Measurements from ENCODE around the gene FBXO31. TPM values are rescaled to one million over a fixed set of nuclear protein-coding genes. Genes with fewer than 3 reads are reported as not detected.

The FBXO31 gene
- total and polyA plus RNA-seq, 10 of the 15 experiments (the other 5 are each of a cell fraction or from before 2014, with no cell fraction given) = 0.19 to 33.1 (median 10.3) TPM

GRCh38 chr16:87342504-87342903 is 41.1 kb downstream of the FBXO31 start:
- in situ Hi-C loops (cut with MboI) (no loop called here), intact Hi-C loops (cut with micrococcal nuclease; ENCODE audit: unreplicated experiment) (no loop called here)
- Histone ChIP-seq H4K20me1 (ENCODE audit: control insufficient read depth, insufficient read depth) (no peaks in the 10 kb centered on the region), H3K79me2 (ENCODE audit: control insufficient read depth, insufficient read depth, low read length) (no peaks in the 10 kb centered on the region), H3K27me3 (replicated peaks in 1 of 2; ENCODE audit: control insufficient read depth in 2 of 2, insufficient read depth in 2 of 2, low read length in 1 of 2) (no peaks in the 10 kb centered on the region), H3K27ac (ENCODE audit: control insufficient read depth, insufficient read depth) (no peak overlapping the region), H3K4me1 (ENCODE audit: control insufficient read depth, insufficient read depth, low read length) (peaks cover under 1% of the 10 kb centered on the region; the same call in 1 of the 2 replicates), H2AFZ (ENCODE audit: control insufficient read depth, low read depth, low read length) (no peak overlapping the region), H3K36me3 (ENCODE audit: control insufficient read depth in 2 of 2, insufficient read depth in 2 of 2, low read length in 1 of 2) (peaks cover 2 to 16% of the 10 kb centered on the region in 2 experiments; a peak in 3 of 4 replicates), H3K4me2 (ENCODE audit: control insufficient read depth, insufficient read depth) (no peak overlapping the region), H3K9ac (ENCODE audit: control insufficient read depth, insufficient read depth, low read length) (no peak overlapping the region), H3K9me3 (replicated peaks; ENCODE audit: control insufficient read depth, insufficient read depth, low read length) (no peaks in the 10 kb centered on the region), H3K4me3 (no peak overlapping the region)
- ChIA-PET POLR2A (no interaction called here), CTCF (no interaction called here), SMC1A (ENCODE audit: uncharacterized antibody, unreplicated experiment) (no interaction called here), RAD21 (ENCODE audit: unreplicated experiment) (no interaction called here)
- no peak for FAIRE-seq
- WGBS (ENCODE audit: insufficient coverage, insufficient replicate concordance, low lambda C conversion rate, missing lambda C conversion rate) = 91% methylated on average over 20 of the region's 20 CpGs
- no TSS peak for BruUV-seq (replicated peaks)
- no peak for ATAC-seq
- DNase-seq (ENCODE audit: low read depth, low spot score) = no peak
- TF ChIP-seq POU2F2 (IDR thresholded peaks at IDR 0.05; ENCODE audit: borderline replicate concordance, low read depth, low read length) (no peak), CUX1 (IDR thresholded peaks at IDR 0.05; ENCODE audit: insufficient replicate concordance, low read depth, low read length) (no peak), RBBP5 (conservative IDR thresholded peaks at IDR 0.05) (no peak), SMC3 (IDR thresholded peaks at IDR 0.05; ENCODE audit: borderline replicate concordance, low read length) (no peak), MXI1 (IDR thresholded peaks at IDR 0.05; ENCODE audit: low read depth, low read length) (no peak), SMARCA5 (IDR thresholded peaks at IDR 0.05) (no peak), ZNF622 (IDR thresholded peaks at IDR 0.05) (no peak), TARDBP (IDR thresholded peaks at IDR 0.05; ENCODE audit: borderline replicate concordance) (no peak)
